Stimulated activated CD8-positive, alpha-beta memory T cell treated with anti-CD3 and anti-CD28 coated beads, Interleukin-7, amount 100 ng/mL, for 24 hours (primary cell): ENCODE measurements around the gene CST6.

Source experiments
- DNase-seq: peaks from one replicate; pipeline ENCODE4 v3.0.0-alpha.2; 2020; ENCODE audit warnings: low read depth

Gene CST6

DNA sequence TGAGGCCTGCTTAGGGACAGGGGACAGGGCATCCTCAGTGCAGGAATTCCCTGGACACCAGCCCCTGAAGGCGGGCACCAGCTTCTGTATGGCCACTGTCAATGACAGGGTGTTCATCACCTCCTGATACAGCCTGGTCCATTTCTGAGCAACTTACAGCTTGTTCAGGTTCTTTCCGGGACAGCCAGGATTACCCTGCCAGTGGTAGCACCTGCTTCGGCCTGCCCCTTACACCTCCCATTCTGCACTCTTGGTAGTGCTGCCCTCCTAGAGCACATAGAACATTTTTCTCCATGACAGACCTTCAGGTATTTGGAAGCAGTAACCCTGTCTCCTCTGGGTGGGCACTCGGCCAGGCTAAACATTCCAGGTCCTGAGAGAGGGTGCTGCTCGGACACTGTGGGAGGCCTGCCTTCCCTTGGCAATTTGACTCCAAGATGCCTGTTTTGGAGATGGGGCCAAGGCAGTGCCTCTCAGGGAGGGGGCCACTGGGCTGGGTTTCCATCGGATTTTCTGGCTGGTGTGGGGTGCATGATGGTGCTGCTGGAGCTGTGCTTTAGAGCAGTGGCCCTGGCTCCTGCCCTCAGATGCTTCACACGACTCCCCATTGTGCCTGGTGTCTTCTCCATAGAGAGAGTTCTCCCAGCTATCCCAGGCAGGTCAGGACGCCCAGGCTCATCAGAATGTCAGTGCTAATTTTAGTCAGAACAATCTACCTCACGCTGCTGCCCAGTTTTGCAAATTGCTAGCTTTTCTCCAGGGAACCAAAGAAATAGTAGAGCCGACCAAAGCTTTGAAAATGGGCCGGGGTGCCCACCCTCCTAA is 35.9 kb downstream of the CST6 start:
- no peak for DNase-seq

DNA sequence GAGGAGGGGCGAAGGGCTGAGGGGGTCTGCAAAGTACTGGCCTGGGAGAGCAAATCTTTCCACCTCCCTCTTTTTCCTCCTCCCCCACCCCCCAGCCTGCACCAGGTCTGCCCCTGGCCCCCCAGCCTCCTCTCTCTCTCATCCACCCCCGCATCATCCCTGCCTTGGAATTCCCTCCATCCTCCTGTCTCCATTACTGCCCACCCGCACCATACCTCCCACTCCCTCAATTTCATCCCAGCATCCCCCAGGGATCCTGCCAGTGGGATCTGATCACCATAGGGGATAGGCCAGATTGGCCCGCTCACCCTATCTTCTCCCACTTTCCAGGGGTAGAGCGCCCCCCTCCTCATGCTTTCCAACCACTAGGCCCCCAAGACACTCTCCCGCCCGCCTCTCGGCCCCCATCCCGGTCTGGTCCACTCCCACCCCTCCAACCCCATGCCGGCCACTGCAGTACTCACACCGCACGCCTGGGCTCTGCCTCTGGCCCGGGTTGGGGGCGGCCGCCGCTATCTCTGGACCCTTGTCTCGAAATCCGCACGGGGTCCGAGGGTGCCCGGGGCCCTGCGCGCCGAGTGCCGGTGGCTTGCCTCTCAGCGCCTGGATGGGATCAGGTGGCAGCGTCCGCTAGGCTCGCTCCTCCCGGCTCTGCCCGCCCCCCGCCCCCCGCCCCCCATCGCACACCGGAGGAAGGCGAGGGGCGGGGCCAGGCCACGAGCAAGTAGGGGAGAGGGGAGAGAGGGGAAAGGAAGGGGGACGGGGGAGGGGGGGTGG is 36.9 kb downstream of the CST6 start, which contains the start of gene GAL3ST3:
Gene GAL3ST3 (minus strand): TSS at position 615 of the 777 bp plus-strand sequence. CDS start 3,746 bp downstream, outside the sequence.
- DNase-seq = no peak

DNA sequence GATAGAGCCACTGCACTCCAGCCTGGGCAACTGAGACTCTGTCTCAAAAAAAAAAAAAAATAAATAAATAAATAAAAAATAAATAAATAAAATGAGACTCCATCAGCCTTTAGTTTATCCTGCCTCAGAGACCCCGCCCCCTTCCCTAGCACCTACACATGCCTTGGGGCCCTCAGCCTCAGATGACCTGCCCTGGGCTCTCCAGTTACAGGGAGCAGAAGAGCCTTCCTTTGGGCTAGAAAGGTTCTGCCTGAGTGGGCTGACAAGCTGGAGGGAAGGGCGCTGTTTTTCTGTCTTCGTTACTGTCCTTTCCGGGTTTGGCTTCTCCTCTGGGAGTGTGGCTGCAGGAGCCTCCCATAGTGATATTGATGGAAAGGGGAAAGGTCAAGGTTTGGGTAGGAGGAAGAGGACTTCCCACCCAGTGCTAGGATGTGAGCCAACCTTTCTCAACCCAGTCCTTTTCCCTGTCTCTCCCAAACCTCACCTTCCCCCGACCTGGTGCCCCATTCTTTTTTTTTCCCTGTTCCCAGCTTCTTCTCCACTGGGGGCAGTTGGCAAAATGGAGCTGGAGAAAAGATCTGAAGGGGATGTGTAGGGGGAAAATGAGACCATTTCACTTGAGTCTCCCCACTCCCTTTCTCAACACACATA is 38.9 kb downstream of the CST6 start:
- no peak for DNase-seq

GRCh38 chr11:66051371-66051765 is 39.6 kb downstream of the CST6 start:
- no peak for DNase-seq

DNA sequence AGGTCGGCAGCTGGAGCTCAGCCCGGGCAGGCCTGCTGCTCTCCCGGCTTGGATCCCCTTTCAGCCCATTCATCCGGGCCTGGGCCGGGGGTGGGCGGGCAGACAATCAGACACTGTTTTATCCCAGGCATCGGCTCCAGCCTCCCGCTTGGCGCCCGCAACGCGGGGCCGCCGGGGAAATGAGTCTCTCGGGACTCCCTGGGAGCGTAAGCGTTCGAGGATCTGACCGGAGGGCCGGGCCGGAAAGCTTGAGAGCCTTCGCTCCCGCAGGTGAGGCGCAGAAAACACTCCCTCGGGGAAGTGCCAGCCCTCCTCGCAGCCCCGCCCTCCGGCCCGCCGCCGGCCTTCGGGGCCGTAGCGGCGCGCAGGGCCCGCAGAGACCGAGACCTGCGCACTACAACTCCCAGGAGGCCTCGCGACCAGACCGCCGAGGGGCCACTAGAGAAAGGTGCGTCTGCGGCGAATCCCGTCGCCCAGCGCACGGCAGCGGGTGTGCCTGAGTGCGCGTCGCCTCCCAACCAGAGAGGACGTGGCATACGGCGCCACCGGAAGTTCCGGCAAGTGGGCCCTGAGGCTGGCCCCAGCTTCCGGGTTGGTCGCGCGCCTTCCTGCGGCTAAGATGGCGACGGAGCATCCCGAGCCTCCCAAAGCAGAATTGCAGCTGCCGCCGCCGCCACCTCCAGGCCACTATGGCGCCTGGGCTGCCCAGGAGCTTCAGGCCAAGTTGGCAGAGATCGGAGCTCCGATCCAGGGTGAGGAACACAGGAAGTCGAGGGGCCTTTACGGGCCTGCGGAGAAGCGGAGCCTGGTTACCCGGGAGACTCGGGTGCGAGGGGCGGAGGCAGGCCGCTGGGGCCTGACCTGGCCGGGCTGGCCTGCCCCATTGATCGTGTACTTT is 40.2 kb downstream of the CST6 start, which contains the start of gene SF3B2:
Gene SF3B2 (plus strand): TSS at position 599 of the 898 bp plus-strand sequence. CDS start 21 bp downstream, at position 620.
- peak; percentile 90 for DNase-seq

- DNase-seq = no peak
Observed at GRCh38 chr11:66052664-66052982, 40.8 kb downstream of the CST6 start.

GRCh38 chr11:66055021-66055420 is 43.2 kb downstream of the CST6 start:
- DNase-seq = no peak

- DNase-seq = no peak
Observed at GRCh38 chr11:66056501-66056900, 44.7 kb downstream of the CST6 start.

GRCh38 chr11:66059966-66060680 is 48.3 kb downstream of the CST6 start:
- DNase-seq = no peak

- DNase-seq = no peak
Observed at GRCh38 chr11:66061268-66061667, 49.5 kb downstream of the CST6 start.

DNA sequence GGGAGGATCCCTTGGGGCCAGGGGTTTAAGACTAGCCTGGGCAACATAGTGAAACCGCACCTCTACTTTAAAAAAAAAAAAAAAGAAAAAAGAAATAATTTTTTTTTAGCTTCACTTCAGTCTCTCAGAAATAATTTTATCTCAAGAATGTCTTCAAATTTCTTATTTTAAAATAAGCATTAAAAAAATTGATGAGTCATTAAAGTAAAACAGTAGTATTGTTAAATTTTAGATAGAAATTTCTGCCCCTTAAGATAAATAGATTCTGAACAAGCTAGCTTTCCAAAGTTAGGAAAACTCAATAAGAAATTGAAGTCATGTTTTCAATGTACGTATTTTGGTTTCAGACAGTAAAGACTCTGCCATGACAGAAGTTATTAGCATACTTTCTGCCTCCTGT is 50.6 kb downstream of the CST6 start:
- DNase-seq = no peak
